ENCODE data around the gene UBE2D1.

Gene UBE2D1

GRCh38 chr10:58351616-58352578 is 17.1 kb downstream of the UBE2D1 start:
- peaks cover 5% of the 10 kb centered on the region for H3K36me3 Mint-ChIP-seq (ENCODE audit: low read depth)
- no peaks in the 10 kb centered on the region for H3K27me3 Mint-ChIP-seq (ENCODE audit: low read depth, poor library complexity)
- H3K27ac Mint-ChIP-seq: no peak overlapping the region
- DNase-seq: no peak
- H3K4me3 Mint-ChIP-seq: no peak overlapping the region
- no peaks in the 10 kb centered on the region for H3K9me3 Mint-ChIP-seq
- peaks cover 16% of the 10 kb centered on the region for H3K4me1 Mint-ChIP-seq
- no peak for TF ChIP-seq CTCF (IDR thresholded peaks at IDR 0.05)

GRCh38 chr10:58352956-58353610 is 18.3 kb downstream of the UBE2D1 start:
- DNase-seq: no peak
- Mint-ChIP-seq H3K27ac (peak overlapping the region; percentile 66), H3K4me1 (peaks cover 16% of the 10 kb centered on the region), H3K27me3 (ENCODE audit: low read depth, poor library complexity) (no peaks in the 10 kb centered on the region), H3K36me3 (ENCODE audit: low read depth) (no peaks in the 10 kb centered on the region), H3K9me3 (no peaks in the 10 kb centered on the region), H3K4me3 (no peak overlapping the region)
- TF ChIP-seq CTCF (IDR thresholded peaks at IDR 0.05): no peak

GRCh38 chr10:58356756-58357155 is 21.9 kb downstream of the UBE2D1 start:
- DNase-seq: no peak
- no peak for TF ChIP-seq CTCF (IDR thresholded peaks at IDR 0.05)
- Mint-ChIP-seq H3K4me3 (no peak overlapping the region), H3K27ac (no peak overlapping the region), H3K4me1 (peaks cover 28% of the 10 kb centered on the region), H3K27me3 (ENCODE audit: low read depth, poor library complexity) (no peaks in the 10 kb centered on the region), H3K9me3 (no peaks in the 10 kb centered on the region), H3K36me3 (ENCODE audit: low read depth) (no peaks in the 10 kb centered on the region)

- Mint-ChIP-seq H3K27ac (no peak overlapping the region), H3K36me3 (ENCODE audit: low read depth) (peaks cover 5% of the 10 kb centered on the region), H3K9me3 (no peaks in the 10 kb centered on the region), H3K4me1 (peaks cover 17% of the 10 kb centered on the region), H3K4me3 (no peak overlapping the region), H3K27me3 (ENCODE audit: low read depth, poor library complexity) (no peaks in the 10 kb centered on the region)
- no peak for DNase-seq
- no peak for TF ChIP-seq CTCF (IDR thresholded peaks at IDR 0.05)
Observed at GRCh38 chr10:58358314-58358933, 23.6 kb downstream of the UBE2D1 start.

GRCh38 chr10:58358947-58359346 is 24.1 kb downstream of the UBE2D1 start:
- no peak for DNase-seq
- Mint-ChIP-seq H3K4me1 (peaks cover 15% of the 10 kb centered on the region), H3K36me3 (ENCODE audit: low read depth) (peaks cover 10% of the 10 kb centered on the region), H3K27me3 (ENCODE audit: low read depth, poor library complexity) (no peaks in the 10 kb centered on the region), H3K27ac (no peak overlapping the region), H3K4me3 (no peak overlapping the region), H3K9me3 (no peaks in the 10 kb centered on the region)
- no peak for TF ChIP-seq CTCF (IDR thresholded peaks at IDR 0.05)

All from nephron progenitor cell (in vitro differentiated cells).